ENCODE data around the gene ADAM19.

ADAM19 gene

DNA sequence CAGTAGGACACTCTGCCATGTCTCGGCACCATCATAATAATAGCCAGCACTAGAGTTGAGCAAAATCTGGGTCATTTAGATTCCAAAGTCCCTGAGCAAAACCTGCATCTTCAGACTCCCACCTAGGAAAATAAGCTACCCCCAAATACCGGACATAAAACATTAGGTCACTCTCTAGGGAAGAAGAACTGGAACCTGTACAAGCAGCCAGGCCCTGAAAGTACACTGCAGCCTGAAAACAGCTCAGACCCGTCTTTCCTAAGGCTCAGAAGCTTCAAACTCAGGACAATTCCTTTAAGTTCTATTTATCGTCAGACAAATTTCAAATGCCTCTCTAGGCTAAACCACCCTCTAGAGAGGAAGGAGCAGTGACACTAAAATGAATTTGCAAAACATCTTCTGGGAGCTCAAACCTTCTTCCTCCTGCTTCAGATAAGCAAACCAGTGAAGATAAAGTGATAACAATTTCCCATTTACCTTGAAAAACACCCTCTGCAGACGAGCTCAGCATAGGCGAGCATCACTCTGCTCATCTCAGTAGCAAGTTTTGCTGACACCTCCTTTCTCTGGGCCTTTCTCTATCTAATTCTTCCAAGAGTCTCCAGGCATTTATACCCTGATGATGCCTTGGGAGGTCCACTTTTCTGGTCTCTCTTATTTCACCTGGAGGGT, 34.0 kb downstream of the ADAM19 start:
- DNase-seq, result no peak

DNA sequence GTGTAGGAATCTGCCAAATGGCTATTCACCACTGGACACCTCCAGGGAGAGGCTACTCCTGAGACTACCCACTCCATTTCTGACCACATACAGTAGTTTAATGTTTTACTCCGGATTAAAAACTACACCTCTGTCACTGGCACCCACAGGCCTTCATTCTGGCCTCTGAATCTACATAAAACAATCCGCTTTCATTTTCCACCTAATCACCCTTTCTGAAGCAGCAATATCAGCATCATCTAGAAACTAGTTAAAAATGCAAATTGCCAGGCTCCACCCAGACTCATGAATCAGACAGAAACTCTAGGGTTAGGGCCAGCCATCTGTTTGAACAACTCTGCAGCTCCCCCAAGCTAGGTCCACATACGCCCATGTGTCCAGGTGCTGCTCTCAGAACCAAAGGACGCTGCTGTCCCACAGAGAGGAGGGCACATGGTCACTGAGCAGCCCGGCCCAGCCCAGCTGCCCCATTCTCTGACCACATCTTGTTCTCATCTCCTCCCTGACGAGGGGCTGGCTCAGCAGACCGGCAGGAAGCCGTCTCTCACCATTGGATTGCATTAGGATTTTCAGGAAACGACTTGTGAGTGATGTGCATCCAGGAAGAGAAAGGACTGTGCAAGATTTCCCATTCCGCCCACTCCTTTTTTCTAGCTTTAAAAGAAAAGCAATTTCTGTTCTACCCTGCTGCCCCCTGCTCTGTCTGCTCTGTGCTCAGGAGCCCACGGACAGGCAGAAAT, 34.7 kb downstream of the ADAM19 start:
- peak; percentile 44 for DNase-seq

- no peak for DNase-seq
These were observed 35.5 kb downstream of the ADAM19 start for GRCh38 chr5:157540124-157540523.

- no peak for DNase-seq
These were observed 36.0 kb downstream of the ADAM19 start for GRCh38 chr5:157539503-157540022.

GRCh38 chr5:157538311-157538710, 37.3 kb downstream of the ADAM19 start:
- DNase-seq, result no peak

- no peak for DNase-seq
These were observed 40.3 kb downstream of the ADAM19 start for GRCh38 chr5:157535042-157535865.

DNA sequence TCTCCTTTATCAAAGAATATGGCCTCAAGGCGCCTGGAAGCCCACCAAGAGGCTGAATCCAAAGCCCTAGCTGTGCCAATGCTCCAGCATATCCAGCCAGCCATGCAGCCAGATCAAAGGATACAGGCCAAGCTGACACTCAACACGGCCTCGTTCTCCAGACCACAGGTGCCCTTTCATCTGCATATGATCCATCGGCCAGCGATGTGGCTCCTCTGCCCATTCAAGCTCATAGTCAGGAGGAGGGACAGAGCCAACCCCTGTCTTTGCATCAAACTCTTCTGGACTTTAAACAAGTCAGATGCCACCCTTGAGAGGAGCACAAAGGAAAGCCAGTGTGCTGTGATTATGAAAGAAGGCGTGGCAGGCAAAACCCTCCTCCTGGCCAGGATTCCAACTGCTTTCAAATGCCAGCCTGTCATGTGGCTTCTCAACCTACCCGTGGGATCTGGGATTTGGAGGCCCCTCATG, 42.5 kb downstream of the ADAM19 start:
- no peak for DNase-seq

DNA sequence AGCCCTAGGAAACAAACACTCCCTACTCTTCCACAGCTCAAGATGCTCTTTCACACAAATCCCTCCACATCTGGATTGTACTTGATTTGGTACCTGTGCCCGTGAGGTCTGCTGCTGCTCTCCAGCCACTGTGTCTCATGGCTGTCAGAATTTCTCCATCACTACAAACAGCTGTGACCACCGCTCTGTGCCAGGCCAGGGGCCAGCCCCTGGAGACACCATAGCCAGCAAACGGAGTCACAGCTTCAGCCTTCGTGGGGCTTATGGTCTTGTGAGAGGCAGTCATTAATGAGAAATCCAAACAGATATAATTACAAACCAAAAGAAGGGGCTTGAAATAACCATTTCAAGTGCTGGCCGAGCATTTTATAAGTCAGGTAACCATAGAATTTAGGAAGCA, 43.6 kb downstream of the ADAM19 start:
- no peak for DNase-seq

DNA sequence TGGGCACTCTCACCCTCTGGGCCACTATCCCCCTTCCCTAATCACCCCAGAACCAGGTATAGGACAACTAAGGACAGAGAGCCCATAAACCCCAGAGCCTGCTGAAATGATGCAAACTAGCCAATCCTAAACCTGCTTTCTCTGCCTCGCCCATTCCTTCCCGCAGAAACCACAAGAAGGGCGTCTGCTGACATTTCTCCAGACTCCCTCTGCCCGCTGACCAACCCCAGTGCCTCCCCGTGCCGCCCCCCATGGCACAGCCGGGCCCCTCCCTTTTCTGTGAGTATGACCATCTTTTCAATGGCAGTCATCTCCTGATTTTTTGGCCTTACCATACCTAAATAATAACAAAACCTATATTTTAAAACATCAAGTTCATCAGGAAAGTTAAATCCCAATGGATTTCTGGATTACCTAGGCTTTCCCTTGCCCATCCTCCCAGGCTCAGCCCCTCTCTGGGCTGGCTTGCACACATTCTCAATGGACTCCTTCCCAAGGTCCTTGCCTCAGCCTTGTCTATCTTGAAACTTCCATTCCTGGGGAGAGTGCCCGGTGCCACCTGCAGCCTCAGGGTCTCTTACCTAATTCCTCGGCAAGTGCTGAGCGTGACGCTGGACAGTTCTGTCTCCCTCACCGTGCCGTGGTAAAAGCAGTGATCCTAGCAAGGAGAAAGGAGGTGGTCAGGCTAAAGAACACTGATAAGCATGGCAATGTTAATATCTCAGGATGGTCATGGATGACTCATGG, 45.2 kb downstream of the ADAM19 start:
- no peak for DNase-seq

- DNase-seq, result no peak
These were observed 46.6 kb downstream of the ADAM19 start for GRCh38 chr5:157529002-157529401.

- peak; percentile 61 for DNase-seq
These were observed 47.4 kb downstream of the ADAM19 start for GRCh38 chr5:157528036-157528632.

GRCh38 chr5:157524887-157525286, 50.7 kb downstream of the ADAM19 start:
- no peak for DNase-seq

DNA sequence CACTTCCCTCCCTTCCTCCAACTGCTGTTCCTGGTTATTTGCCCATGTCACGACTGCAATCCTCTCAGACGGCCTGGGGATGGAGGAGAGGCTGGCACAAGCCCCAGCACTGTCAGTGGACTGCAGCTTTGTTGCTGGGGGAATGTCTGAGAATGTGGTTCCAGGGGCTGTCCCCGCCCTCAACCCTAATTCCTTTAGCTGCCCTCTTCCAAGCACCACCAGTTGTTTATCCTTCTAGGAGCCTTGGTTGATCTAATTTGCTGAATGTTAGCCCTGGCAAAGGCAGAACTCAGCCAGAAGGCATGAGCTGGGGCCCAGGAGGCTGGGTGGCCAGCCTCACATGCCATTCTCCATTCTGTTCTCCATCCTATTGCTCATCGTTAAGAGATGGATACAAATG, 51.6 kb downstream of the ADAM19 start:
- DNase-seq, result no peak

GRCh38 chr5:157521704-157522029, 53.9 kb downstream of the ADAM19 start:
- no peak for DNase-seq

- DNase-seq, result no peak
These were observed 54.5 kb downstream of the ADAM19 start for GRCh38 chr5:157520911-157521703.

GRCh38 chr5:157519579-157520253, 55.9 kb downstream of the ADAM19 start:
- no peak for DNase-seq

DNA sequence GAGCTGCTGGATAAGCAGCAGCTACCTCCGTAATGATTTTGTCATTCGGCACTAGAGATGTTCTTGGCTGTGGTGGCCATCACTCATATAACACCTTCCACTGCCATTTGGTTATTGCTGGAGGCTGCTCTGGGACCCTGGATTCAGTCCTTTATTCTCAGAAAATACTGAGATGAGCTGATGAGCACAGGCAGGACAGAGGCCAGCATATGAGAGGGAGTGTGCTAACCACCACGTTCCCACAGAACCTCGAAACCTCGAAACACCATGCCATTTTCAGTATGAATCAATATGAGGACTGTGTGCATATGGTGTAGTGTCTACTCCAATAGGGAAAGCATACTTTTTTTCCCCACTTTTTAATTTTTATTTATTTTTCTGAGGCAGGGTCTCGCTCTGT, 56.6 kb downstream of the ADAM19 start:
- DNase-seq, result no peak

DNA sequence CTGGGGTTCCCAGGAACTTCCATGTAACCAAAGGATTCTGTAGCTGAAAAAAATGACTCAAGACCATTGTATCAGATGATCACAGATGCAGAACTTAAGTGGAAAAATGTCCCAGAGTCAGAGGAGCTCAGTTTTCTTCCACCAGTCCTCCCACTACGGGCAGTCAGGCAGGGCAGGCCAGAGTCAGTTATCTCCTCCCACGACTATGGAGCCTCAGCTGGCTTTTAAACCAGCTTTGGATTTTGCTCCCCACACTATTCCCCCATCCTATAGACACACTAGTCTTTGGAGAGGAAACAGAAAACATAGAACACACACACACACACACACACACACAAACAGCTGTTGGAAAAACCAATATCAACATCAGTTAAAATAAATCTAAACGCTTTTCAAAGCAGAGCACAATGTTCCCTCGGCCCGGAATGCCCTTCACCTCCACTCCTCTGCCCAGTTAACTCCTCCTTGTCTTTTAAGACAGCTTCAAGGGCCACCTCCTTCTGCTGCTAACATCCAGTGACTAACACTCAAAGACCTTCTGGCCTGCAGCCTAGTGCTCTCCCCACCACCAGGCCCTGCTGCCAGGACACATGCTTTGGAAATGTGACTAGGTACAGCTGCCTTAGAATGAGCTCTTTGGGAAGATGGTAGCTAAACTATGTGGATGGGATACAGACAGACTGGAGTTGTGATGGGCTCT, 58.8 kb downstream of the ADAM19 start:
- peak; percentile 52 for DNase-seq

DNA sequence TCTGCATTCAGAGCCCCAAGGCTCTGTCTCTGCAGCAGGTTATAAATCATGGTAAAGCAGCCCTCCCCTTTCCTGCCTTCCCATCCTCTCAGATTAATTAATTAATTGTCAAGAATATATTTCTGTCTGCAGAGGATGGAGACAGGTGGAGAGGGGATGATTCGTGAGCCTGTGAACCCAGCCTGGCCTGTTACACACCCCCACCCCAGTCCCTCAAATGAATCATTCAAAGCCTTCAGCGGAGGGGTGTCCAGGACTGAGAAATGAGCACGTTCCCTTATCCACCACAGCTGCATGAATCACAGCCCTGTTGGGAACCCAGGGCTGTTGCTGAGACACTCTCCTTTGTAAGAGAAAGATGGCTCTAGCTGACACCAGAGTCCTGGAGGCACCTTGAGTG, 59.6 kb downstream of the ADAM19 start:
- peak; percentile 54 for DNase-seq

DNA sequence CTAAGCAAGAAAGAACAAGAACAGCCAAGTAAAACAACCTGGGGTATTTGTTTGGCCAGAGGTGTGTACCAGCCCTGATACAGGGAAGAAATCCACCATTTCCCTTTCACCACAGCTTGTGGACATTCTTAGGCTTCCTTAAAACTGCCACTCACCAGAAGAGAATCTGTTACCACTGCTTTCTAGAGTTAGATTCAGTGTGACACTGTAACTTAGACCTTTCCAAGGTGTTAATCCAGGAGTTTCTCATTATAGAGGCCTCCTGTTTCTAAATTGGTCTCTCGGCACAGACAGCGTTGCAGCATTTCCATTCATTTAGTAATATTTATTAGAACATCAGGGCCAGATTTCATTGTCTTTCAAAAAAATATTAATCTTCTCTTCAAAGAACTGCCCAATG, 60.6 kb downstream of the ADAM19 start:
- no peak for DNase-seq

Measured in right kidney (tissue), 1 donor.